GM10266 (cell line): ENCODE measurements around the gene ZBTB20.

Source experiments
- DNase-seq: peaks from one replicate; pipeline ENCODE4 v3.0.0; 2012; ENCODE audit errors: extremely low spot score
- CTCF ChIP-seq: IDR thresholded peaks from 2 replicates; pipeline ENCODE4 v1.5.1; 2012; ENCODE audit warnings: mild to moderate bottlenecking, low read depth; ENCODE audit not compliant: control insufficient read depth, insufficient read depth; ENCODE audit errors: missing control alignments

The ZBTB20 gene

GRCh38 chr3:114770874-114771273 lies 376.2 kb downstream of the ZBTB20 start:
- no peak for DNase-seq
- TF ChIP-seq CTCF: no peak

- no peak for DNase-seq
- no peak for TF ChIP-seq CTCF
Measured at GRCh38 chr3:114764056-114764492, 383.0 kb downstream of the ZBTB20 start.

DNA sequence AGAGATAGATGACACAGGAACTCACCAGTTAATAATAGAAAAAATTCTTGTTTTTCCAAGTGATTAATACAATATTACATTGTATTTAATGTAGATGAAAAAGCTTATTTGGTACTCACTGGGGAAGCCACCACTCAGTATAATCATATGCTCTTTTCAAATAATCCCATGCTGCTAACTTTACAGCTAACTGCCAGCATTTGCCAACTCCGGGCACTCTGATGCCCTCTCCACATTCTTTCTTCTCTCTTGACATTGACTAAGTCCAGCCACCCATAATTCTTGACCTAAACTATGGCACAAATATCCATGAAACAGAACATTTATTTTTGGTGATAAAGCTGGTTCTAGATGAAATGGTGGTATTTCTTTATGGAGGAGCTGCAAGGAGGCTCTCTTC lies 384.9 kb downstream of the ZBTB20 start:
- no peak for DNase-seq
- TF ChIP-seq CTCF: no peak

GRCh38 chr3:114760679-114761078 lies 386.4 kb downstream of the ZBTB20 start:
- no peak for TF ChIP-seq CTCF
- peak; percentile 2 for DNase-seq

GRCh38 chr3:114758831-114759699 lies 388.0 kb downstream of the ZBTB20 start:
- DNase-seq: no peak
- TF ChIP-seq CTCF: no peak

DNA sequence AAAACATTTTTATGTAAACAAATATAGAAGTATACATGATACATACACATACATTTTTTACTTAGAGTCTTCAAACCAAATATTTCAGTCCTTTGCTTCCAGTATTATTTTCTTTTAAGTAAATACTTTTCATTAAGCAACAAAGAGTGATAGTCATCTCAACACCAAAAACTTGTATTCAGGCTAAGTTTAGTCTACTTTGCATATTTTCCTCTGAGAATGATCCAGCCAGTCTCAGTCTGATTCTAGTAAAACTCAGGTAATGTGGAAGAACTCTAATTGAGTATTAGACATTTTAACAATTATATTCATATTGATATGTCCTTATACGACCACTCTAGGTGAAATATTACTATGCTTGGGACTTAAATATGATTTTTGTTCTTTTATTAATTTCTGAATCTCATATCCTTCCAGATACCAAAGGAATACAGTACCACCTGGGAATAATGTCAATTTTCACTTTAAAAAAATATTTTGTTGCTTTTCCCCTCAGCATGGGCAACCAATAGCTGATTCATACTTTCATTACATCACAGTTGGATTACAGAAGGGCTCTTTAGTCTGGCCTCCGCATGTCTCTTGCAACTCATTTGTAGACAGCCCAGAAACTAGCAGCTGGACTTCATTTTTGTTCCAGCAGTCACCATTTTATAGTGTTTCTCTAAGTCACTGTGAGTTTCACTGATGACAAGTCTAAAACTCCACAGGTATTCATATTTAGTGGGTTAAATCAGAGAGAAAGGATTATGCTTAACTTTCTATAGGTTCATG lies 390.4 kb downstream of the ZBTB20 start:
- no peak for TF ChIP-seq CTCF
- DNase-seq: peak; percentile 11

- peak; percentile 6 for DNase-seq
- no peak for TF ChIP-seq CTCF
Measured at GRCh38 chr3:114746502-114746901, 400.6 kb downstream of the ZBTB20 start.
